ENCODE measurements around the gene EFNB1.

EFNB1 gene

GRCh38 chrX:68842781-68843581 is 14.2 kb downstream of the EFNB1 start:
- no peak for TF ChIP-seq CTCF (IDR thresholded peaks at IDR 0.05; ENCODE audit: control extremely low read depth, extremely low read depth, low read depth, missing control alignments)
- no peak for DNase-seq (ENCODE audit: extremely low spot score)
- CTCF ChIA-PET = no interaction called here
- POLR2A ChIA-PET = no interaction called here

- no peak for DNase-seq (ENCODE audit: extremely low spot score)
- ChIA-PET POLR2A (no interaction called here), CTCF (interaction anchor here (1.8 kb wide), 1 partner anchor 16 kb away, joined by 8 read pairs; no protein-coding TSS in a partner anchor)
- no peak for TF ChIP-seq CTCF (IDR thresholded peaks at IDR 0.05; ENCODE audit: control extremely low read depth, extremely low read depth, low read depth, missing control alignments)
Measured at GRCh38 chrX:68843992-68844391, 15.2 kb downstream of the EFNB1 start.

GRCh38 chrX:68844581-68844980 is 15.8 kb downstream of the EFNB1 start:
- TF ChIP-seq CTCF (IDR thresholded peaks at IDR 0.05; ENCODE audit: control extremely low read depth, extremely low read depth, low read depth, missing control alignments) = no peak
- CTCF ChIA-PET = interaction anchor here (1.4 to 1.8 kb wide), 2 partner anchors 17 to 289 kb away, joined by 3 to 8 read pairs; no protein-coding TSS in a partner anchor
- POLR2A ChIA-PET = no interaction called here
- DNase-seq (ENCODE audit: extremely low spot score) = no peak

- ChIA-PET CTCF (interaction anchor here (1.1 kb wide), 1 partner anchor 9 kb away, joined by 3 read pairs; no protein-coding TSS in a partner anchor), POLR2A (no interaction called here)
- no peak for TF ChIP-seq CTCF (IDR thresholded peaks at IDR 0.05; ENCODE audit: control extremely low read depth, extremely low read depth, low read depth, missing control alignments)
- no peak for DNase-seq (ENCODE audit: extremely low spot score)
Measured at GRCh38 chrX:68846536-68846935, 17.7 kb downstream of the EFNB1 start.

- no peak for TF ChIP-seq CTCF (IDR thresholded peaks at IDR 0.05; ENCODE audit: control extremely low read depth, extremely low read depth, low read depth, missing control alignments)
- POLR2A ChIA-PET = no interaction called here
- no peak for DNase-seq (ENCODE audit: extremely low spot score)
- CTCF ChIA-PET = no interaction called here
Measured at GRCh38 chrX:68847172-68847571, 18.4 kb downstream of the EFNB1 start.

GRCh38 chrX:68848189-68848940 is 19.5 kb downstream of the EFNB1 start:
- ChIA-PET CTCF (interaction anchor here (0.6 kb wide), 1 partner anchor 21 kb away, joined by 3 read pairs; no protein-coding TSS in a partner anchor), POLR2A (no interaction called here)
- TF ChIP-seq CTCF (IDR thresholded peaks at IDR 0.05; ENCODE audit: control extremely low read depth, extremely low read depth, low read depth, missing control alignments) = no peak
- no peak for DNase-seq (ENCODE audit: extremely low spot score)
